CD4-positive, alpha-beta T cell (primary cell): ENCODE results near the gene CLK3. TPM values are rescaled to one million over a fixed set of nuclear protein-coding genes. Genes with fewer than 3 reads are reported as not detected.
A peak's percentile ranks its signal among the peaks of the same experiment; 100 is the strongest.

Experiments used
- ATAC-seq: fragments of 200-7000 bp; cut with Tn5 transposase; one replicate; pipeline ENCODE4 v1.10.0; 2022; ENCODE audit warnings: mild to moderate bottlenecking; ENCODE audit not compliant: poor library complexity
- CTCF ChIA-PET: fragments of 350-600 bp; sonication (Branson Sonifier 250); formaldehyde crosslinking; loops from one replicate; lab custom pipeline; 2021; ENCODE audit warnings: antibody characterized with exemption, inconsistent platforms; lab: Charles Lee
- POLR2A ChIA-PET: fragments of 350-600 bp; sonication (Branson Sonifier 250); formaldehyde crosslinking; loops from one replicate; lab custom pipeline; 2021; ENCODE audit warnings: antibody characterized with exemption, inconsistent platforms; lab: Charles Lee
- DNase-seq, 14 experiments: peaks; one replicate each; pipeline ENCODE4 v3.0.0-alpha.2; 2013 to 2020; ENCODE audit warnings: mixed read lengths in 2 of 14
- H3K27ac ChIP-seq, 2 donors: one replicate each; pipeline versions ENCODE4 v1.5.1 to v1.7.0; 2013; ENCODE audit warnings: low read length in 2 of 2, low read depth in 1 of 2, mild to moderate bottlenecking in 1 of 2
- H3K27me3 ChIP-seq, 2 experiments: 1 replicate in 1 of 2; 2 replicates in 1 of 2; pipeline versions ENCODE4 v1.6.1 to v1.7.0; 2013; ENCODE audit warnings: low read length in 2 of 2, control low read depth in 1 of 2, mild to moderate bottlenecking in 1 of 2, moderate library complexity in 1 of 2; ENCODE audit not compliant: insufficient read depth in 2 of 2, control insufficient read depth in 1 of 2
- H3K36me3 ChIP-seq: one replicate; pipeline ENCODE4 v1.6.1; 2013; ENCODE audit warnings: low read length, control low read depth; ENCODE audit not compliant: insufficient read depth
- H3K4me1 ChIP-seq: one replicate; pipeline ENCODE4 v1.6.1; 2013; ENCODE audit warnings: low read length, control low read depth; ENCODE audit not compliant: insufficient read depth
- H3K4me3 ChIP-seq: one replicate; pipeline ENCODE4 v1.5.1; 2013; ENCODE audit warnings: mild to moderate bottlenecking, low read length, moderate library complexity
- H3K9me3 ChIP-seq, 2 experiments: 1 replicate in 1 of 2; 2 replicates in 1 of 2; pipeline versions ENCODE4 v1.6.1 to v1.7.0; 2013; ENCODE audit warnings: low read length in 2 of 2, mild to moderate bottlenecking in 2 of 2, control low read depth in 1 of 2, moderate library complexity in 1 of 2; ENCODE audit not compliant: control insufficient read depth in 1 of 2, insufficient read depth in 1 of 2
- H3K27ac Mint-ChIP-seq: one replicate; pipeline ENCODE4 v1.8.0; 2020; ENCODE audit warnings: mixed read lengths
- H3K27me3 Mint-ChIP-seq: one replicate; pipeline ENCODE4 v1.8.0; 2021; ENCODE audit warnings: mixed read lengths
- H3K36me3 Mint-ChIP-seq: one replicate; pipeline ENCODE4 v1.8.0; 2021; ENCODE audit warnings: low read depth, mixed read lengths
- H3K4me1 Mint-ChIP-seq: one replicate; pipeline ENCODE4 v1.8.0; 2021; ENCODE audit warnings: low read depth, mixed read lengths
- H3K4me3 Mint-ChIP-seq: one replicate; pipeline ENCODE4 v1.8.0; 2020; ENCODE audit warnings: mild to moderate bottlenecking, mixed read lengths
- H3K9me3 Mint-ChIP-seq: one replicate; pipeline ENCODE4 v1.8.0; 2020; ENCODE audit warnings: mixed read lengths
- intact Hi-C, 2 experiments: fragments of 100-400 bp; cut with DNase I in 1 of 2; cut with micrococcal nuclease in 1 of 2; formaldehyde crosslinking; loops; one replicate each; pipeline versions ENCODE4 v1.15.1 to v1.9.0; 2023 to 2025; cut with DNase I, micrococcal nuclease
- total RNA-seq, 174 experiments: library from RNA in 2 of 174; stranded (reverse) in 2 of 174; gene quantifications; one replicate each; pipeline ENCODE4 v1.2.3 and lab custom pipeline; 2021 to 2026
- TF ChIP-seq, protein P1 (sequence below): fragments of 200-600 bp; IDR thresholded peaks from one replicate; pipeline ENCODE4 v1.8.0; 2022; ENCODE audit warnings: antibody characterized with exemption, mild to moderate bottlenecking

The CLK3 gene
- total RNA-seq, 2 experiments from 2014 or later: 275 to 293 TPM

DNA sequence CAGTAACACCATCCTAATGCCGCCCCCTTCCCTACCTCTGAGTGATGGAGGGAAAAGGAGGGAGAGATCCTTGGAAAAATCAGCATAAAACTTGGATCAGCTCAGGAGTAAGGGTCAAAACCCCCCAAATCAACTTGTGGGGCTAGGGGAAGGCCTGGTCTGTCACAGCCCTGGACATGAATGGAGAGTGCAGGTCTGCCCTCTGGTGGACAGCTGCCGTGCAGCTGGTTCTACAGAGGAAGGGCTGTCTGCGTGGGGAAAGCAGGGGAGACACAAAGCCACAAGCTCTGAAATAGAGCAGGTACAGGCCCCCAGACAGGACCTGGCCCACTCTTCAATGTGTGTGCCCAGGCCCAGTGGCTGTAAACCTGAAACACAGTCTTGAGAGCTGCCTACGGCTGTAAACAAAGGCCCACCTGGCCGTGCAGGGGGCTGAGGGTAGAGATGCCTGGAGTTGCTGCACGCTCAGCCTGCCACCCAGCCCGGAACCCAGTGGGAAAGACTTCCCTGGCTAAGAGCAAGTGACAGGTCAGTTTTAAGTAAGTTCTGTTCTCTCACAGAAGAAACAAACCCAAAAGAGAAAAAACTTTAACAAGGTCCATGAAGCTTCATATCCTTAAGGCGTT lies 16.4 kb downstream of the CLK3 start:
- no peak overlapping the region for H3K27ac ChIP-seq
- H3K36me3 ChIP-seq: peaks cover 92% of the 10 kb centered on the region

GRCh38 chr15:74632601-74633000 lies 17.0 kb downstream of the CLK3 start:
- Histone ChIP-seq H3K27ac (no peak overlapping the region), H3K4me1 (peaks cover 5% of the 10 kb centered on the region), H3K4me3 (no peak overlapping the region), H3K36me3 (peaks cover 92% of the 10 kb centered on the region), H3K27me3 (no peaks in the 10 kb centered on the region), H3K9me3 (no peaks in the 10 kb centered on the region)
- no peak overlapping the region for H3K4me3 Mint-ChIP-seq
- intact Hi-C loops: loop anchor here in 1 of 2 experiments (1.0 to 10.0 kb wide), 2 partner anchors 202 to 259 kb away; no protein-coding TSS in a partner anchor
- no peak overlapping the region for H3K27ac Mint-ChIP-seq
- no peaks in the 10 kb centered on the region for H3K27me3 Mint-ChIP-seq
- DNase-seq: no peak
- H3K9me3 Mint-ChIP-seq: no peaks in the 10 kb centered on the region
- ChIA-PET POLR2A (interaction anchor here (1.1 to 1.6 kb wide), 3 partner anchors 11 to 145 kb away, joined by 3 to 5 read pairs (median 4); no protein-coding TSS in a partner anchor), CTCF (interaction anchor here (0.5 to 9.5 kb wide), 12 partner anchors 9 to 326 kb away, joined by 3 to 92 read pairs (median 4); partner anchors contain the start of gene FAM219B)
- peaks cover 92% of the 10 kb centered on the region for H3K36me3 Mint-ChIP-seq
- no peaks in the 10 kb centered on the region for H3K4me1 Mint-ChIP-seq
- TF ChIP-seq, protein P1, sequence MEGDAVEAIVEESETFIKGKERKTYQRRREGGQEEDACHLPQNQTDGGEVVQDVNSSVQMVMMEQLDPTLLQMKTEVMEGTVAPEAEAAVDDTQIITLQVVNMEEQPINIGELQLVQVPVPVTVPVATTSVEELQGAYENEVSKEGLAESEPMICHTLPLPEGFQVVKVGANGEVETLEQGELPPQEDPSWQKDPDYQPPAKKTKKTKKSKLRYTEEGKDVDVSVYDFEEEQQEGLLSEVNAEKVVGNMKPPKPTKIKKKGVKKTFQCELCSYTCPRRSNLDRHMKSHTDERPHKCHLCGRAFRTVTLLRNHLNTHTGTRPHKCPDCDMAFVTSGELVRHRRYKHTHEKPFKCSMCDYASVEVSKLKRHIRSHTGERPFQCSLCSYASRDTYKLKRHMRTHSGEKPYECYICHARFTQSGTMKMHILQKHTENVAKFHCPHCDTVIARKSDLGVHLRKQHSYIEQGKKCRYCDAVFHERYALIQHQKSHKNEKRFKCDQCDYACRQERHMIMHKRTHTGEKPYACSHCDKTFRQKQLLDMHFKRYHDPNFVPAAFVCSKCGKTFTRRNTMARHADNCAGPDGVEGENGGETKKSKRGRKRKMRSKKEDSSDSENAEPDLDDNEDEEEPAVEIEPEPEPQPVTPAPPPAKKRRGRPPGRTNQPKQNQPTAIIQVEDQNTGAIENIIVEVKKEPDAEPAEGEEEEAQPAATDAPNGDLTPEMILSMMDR: no peak
- no peak for ATAC-seq

More for the DNA sequence above, 16.4 kb downstream of the CLK3 start:
- intact Hi-C loops: loop anchor here (1.0 to 10.0 kb wide), 4 partner anchors 203 to 318 kb away; no protein-coding TSS in a partner anchor
- TF ChIP-seq, protein P1: peak; percentile 74
- ATAC-seq (peak; percentile 42), DNase-seq (peak in 13 of 14 experiments; percentile 33 to 74 (median 51))
- Histone ChIP-seq H3K27me3 (no peaks in the 10 kb centered on the region), H3K4me1 (peaks cover 6% of the 10 kb centered on the region), H3K4me3 (no peak overlapping the region), H3K9me3 (no peaks in the 10 kb centered on the region)
- no peaks in the 10 kb centered on the region for H3K27me3 Mint-ChIP-seq
- ChIA-PET CTCF (interaction anchor here (0.5 to 9.5 kb wide), 11 partner anchors 9 to 326 kb away, joined by 3 to 92 read pairs (median 4); partner anchors contain the start of gene FAM219B), POLR2A (interaction anchor here (0.6 to 1.6 kb wide), 6 partner anchors 11 to 191 kb away, joined by 3 to 5 read pairs (median 3); no protein-coding TSS in a partner anchor)
- no peak overlapping the region for H3K27ac Mint-ChIP-seq
- peaks cover 92% of the 10 kb centered on the region for H3K36me3 Mint-ChIP-seq
- H3K4me1 Mint-ChIP-seq: no peaks in the 10 kb centered on the region
- H3K4me3 Mint-ChIP-seq: no peak overlapping the region
- H3K9me3 Mint-ChIP-seq: no peaks in the 10 kb centered on the region

DNA sequence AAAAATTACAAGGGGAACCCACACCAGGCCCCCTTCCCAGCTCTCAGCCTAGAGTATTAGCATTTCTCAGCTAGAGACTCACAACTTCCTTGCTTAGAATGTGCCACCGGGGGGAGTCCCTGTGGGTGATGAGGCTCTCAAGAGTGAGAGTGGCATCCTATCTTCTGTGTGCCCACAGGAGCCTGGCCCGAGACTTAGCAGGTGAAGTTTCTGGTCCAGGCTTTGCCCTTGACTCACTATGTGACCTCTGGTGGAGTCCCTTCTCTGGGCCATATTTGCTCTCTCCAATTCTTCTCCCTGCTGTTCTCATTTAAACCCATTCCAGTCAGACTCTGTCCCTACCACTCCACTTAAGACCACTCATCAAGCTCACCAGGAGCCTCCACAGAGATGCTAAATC lies 18.1 kb downstream of the CLK3 start:
- Mint-ChIP-seq H3K4me3 (no peak overlapping the region), H3K9me3 (no peaks in the 10 kb centered on the region), H3K4me1 (no peaks in the 10 kb centered on the region), H3K36me3 (peaks cover 92% of the 10 kb centered on the region), H3K27me3 (no peaks in the 10 kb centered on the region), H3K27ac (no peak overlapping the region)
- no peak overlapping the region for H3K4me3 ChIP-seq
- ATAC-seq: no peak
- CTCF ChIA-PET: interaction anchor here (1.0 to 9.5 kb wide), 7 partner anchors 9 to 178 kb away, joined by 3 to 92 read pairs (median 6); no protein-coding TSS in a partner anchor
- TF ChIP-seq, protein P1: no peak
- peaks cover 86% of the 10 kb centered on the region for H3K36me3 ChIP-seq
- intact Hi-C loops: loop anchor here (2.0 to 10.0 kb wide), 2 partner anchors 167 to 201 kb away; no protein-coding TSS in a partner anchor
- H3K9me3 ChIP-seq: no peaks in the 10 kb centered on the region
- DNase-seq: no peak
- peaks cover 5% of the 10 kb centered on the region for H3K4me1 ChIP-seq
- no peak overlapping the region for H3K27ac ChIP-seq
- POLR2A ChIA-PET: no interaction called here
- H3K27me3 ChIP-seq: no peaks in the 10 kb centered on the region
